Thoracic aorta (tissue), 2 donors: ENCODE data around the gene EPG5. TPM values are rescaled to one million over a fixed set of nuclear protein-coding genes. Genes with fewer than 3 reads are reported as not detected.

ENCODE experiments used
- ATAC-seq: fragments of 150-250 bp; one replicate; pipeline ENCODE4 v1.8.0; 2017; ENCODE audit warnings: low read depth; ENCODE audit not compliant: insufficient number of reproducible peaks, low FRiP score
- DNase-seq: peaks from one replicate; pipeline ENCODE4 v3.0.0-alpha.2; 2020; ENCODE audit warnings: low spot score
- H3K27ac ChIP-seq, 2 donors: fragments of 200-600 bp; sonication (generic); 1 replicate in 1 of 2; 2 replicates in 1 of 2; pipeline ENCODE4 v1.5.1; 2016; ENCODE audit warnings: mild to moderate bottlenecking in 2 of 2, moderate library complexity in 2 of 2
- H3K27me3 ChIP-seq: fragments of 200-600 bp; sonication (generic); replicated peaks from 2 replicates; pipeline ENCODE4 v1.6.0; 2016; ENCODE audit warnings: mild to moderate bottlenecking; ENCODE audit not compliant: insufficient read depth
- H3K36me3 ChIP-seq: fragments of 200-600 bp; sonication (generic); one replicate; pipeline ENCODE4 v1.5.1; 2016
- H3K4me1 ChIP-seq, 2 donors: fragments of 200-600 bp; sonication (generic); 1 replicate in 1 of 2; 2 replicates in 1 of 2; pipeline versions ENCODE4 v1.5.1 to v1.6.0; 2016; ENCODE audit warnings: low read depth in 2 of 2, mild to moderate bottlenecking in 1 of 2; ENCODE audit not compliant: control insufficient read depth in 1 of 2
- H3K4me3 ChIP-seq: fragments of 200-600 bp; sonication (generic); 2 replicates; pipeline ENCODE4 v1.5.1; 2016; ENCODE audit warnings: mild to moderate bottlenecking
- H3K9me3 ChIP-seq: fragments of 200-600 bp; sonication (generic); 2 replicates; pipeline ENCODE4 v1.5.1; 2016
- CTCF ChIP-seq: fragments of 200-600 bp; sonication (generic); IDR thresholded peaks from one replicate; pipeline ENCODE4 v1.5.1; 2019; ENCODE audit warnings: antibody characterized with exemption
- total RNA-seq, 2 donors: library from RNA; depleted of rRNA; stranded (reverse); fragments of >200 nt; gene quantifications; one replicate each; pipeline versions ENCODE4 v1.1.0 to v1.2.3, GENCODE V29; 2016

Gene EPG5
- total RNA-seq, 2 donors from 2014 or later = 46.0 to 47.9 TPM

GRCh38 chr18:45835057-45835636 lies 132.0 kb downstream of the EPG5 start:
- no peak overlapping the region for H3K4me3 ChIP-seq
- no peak overlapping the region for H3K27ac ChIP-seq
- TF ChIP-seq CTCF = no peak
- no peak for DNase-seq
- H3K27me3 ChIP-seq = no peaks in the 10 kb centered on the region
- H3K9me3 ChIP-seq = no peaks in the 10 kb centered on the region
- H3K4me1 ChIP-seq = peaks cover 10 to 24% of the 10 kb centered on the region in 2 donors
- no peaks in the 10 kb centered on the region for H3K36me3 ChIP-seq
- no peak for ATAC-seq

GRCh38 chr18:45834306-45834705 lies 132.8 kb downstream of the EPG5 start:
- TF ChIP-seq CTCF = no peak
- DNase-seq (no peak), ATAC-seq (no peak)
- Histone ChIP-seq H3K27ac (no peak overlapping the region), H3K9me3 (no peaks in the 10 kb centered on the region), H3K4me1 (peaks cover 10 to 24% of the 10 kb centered on the region in 2 donors), H3K27me3 (no peaks in the 10 kb centered on the region), H3K36me3 (no peaks in the 10 kb centered on the region), H3K4me3 (no peak overlapping the region)

DNA sequence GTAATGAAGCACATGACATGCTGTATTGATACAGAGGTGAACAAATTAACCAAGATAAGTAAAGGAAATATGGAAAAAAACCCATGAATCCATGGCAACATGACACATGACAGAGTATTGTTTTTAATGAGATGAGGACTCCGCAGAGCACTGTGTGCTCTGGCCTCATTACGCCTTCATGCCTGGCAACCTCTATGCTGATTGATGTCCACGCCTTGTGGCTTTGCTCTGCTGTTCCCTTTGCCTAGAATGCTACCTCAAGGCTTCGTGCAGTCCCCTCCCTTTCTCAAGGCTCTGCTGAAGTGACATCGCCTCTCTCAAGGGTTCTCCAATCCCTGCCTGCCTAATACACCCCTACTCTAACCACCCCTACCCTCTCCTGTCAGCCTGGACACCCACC lies 133.3 kb downstream of the EPG5 start:
- H3K36me3 ChIP-seq = no peaks in the 10 kb centered on the region
- ATAC-seq (no peak), DNase-seq (no peak)
- no peak for TF ChIP-seq CTCF
- H3K27me3 ChIP-seq = no peaks in the 10 kb centered on the region
- no peak overlapping the region for H3K4me3 ChIP-seq
- H3K27ac ChIP-seq = no peak overlapping the region
- no peaks in the 10 kb centered on the region for H3K9me3 ChIP-seq
- H3K4me1 ChIP-seq = peaks cover 7 to 20% of the 10 kb centered on the region in 2 donors

DNA sequence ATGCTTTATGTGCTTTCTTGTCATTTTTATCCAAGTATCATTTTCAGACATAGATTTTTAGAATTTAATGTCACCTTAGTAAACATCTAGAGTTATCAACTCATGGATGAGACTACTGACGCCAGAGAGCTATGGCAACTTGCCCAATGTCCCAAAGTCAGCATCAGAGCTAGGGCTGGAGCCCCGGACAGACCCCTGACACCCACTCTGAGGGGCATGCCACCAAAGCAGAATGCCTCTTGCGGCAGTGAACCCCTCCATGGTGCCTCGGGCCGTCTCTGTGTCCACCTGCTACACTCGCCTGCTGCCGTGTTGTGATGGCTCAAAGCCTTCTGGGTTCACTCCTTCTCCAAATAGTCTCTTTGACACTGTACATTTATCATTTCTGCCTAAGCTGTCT lies 136.2 kb downstream of the EPG5 start:
- no peaks in the 10 kb centered on the region for H3K36me3 ChIP-seq
- no peak for DNase-seq
- H3K27me3 ChIP-seq = no peaks in the 10 kb centered on the region

GRCh38 chr18:45829855-45830254 lies 137.3 kb downstream of the EPG5 start:
- ATAC-seq (no peak), DNase-seq (no peak)
- TF ChIP-seq CTCF = no peak
- H3K27me3 ChIP-seq = no peaks in the 10 kb centered on the region
- H3K27ac ChIP-seq = no peak overlapping the region
- no peak overlapping the region for H3K4me3 ChIP-seq
- H3K36me3 ChIP-seq = no peaks in the 10 kb centered on the region
- no peaks in the 10 kb centered on the region for H3K9me3 ChIP-seq
- H3K4me1 ChIP-seq = peaks cover 6 to 13% of the 10 kb centered on the region in 2 donors

More for the DNA sequence above, 136.2 kb downstream of the EPG5 start:
- no peak overlapping the region for H3K4me3 ChIP-seq
- no peak for ATAC-seq
- no peak overlapping the region for H3K27ac ChIP-seq
- peaks cover 6 to 13% of the 10 kb centered on the region in 2 donors for H3K4me1 ChIP-seq
- no peak for TF ChIP-seq CTCF
- no peaks in the 10 kb centered on the region for H3K9me3 ChIP-seq
